Mesenchymal stem cell (in vitro differentiated cells and primary cell): ENCODE results near the gene GARRE1.
"Not testable (repeated sequence)": the region's sequence is repeated elsewhere in the genome, so short reads cannot be mapped to it uniquely, and the experiment has no call there.

ENCODE experiments used
- DNase-seq: peaks from one replicate; pipeline ENCODE4 v3.0.0-alpha.2; 2013
- H2AFZ ChIP-seq: one replicate; pipeline ENCODE4 v1.6.1; 2013; ENCODE audit warnings: low read depth, mild to moderate bottlenecking, control low read depth, inconsistent platforms, low read length, moderate library complexity
- H2AK5ac ChIP-seq: 2 replicates; pipeline ENCODE4 v1.6.1; 2013; ENCODE audit warnings: low read length, moderate library complexity, mild to moderate bottlenecking, inconsistent platforms; ENCODE audit not compliant: severe bottlenecking
- H2BK120ac ChIP-seq: one replicate; pipeline ENCODE4 v1.6.1; 2013; ENCODE audit warnings: low read depth, mild to moderate bottlenecking, inconsistent platforms, low read length, moderate library complexity
- H2BK12ac ChIP-seq, 2 experiments: one replicate each; pipeline ENCODE4 v1.6.1; 2013; ENCODE audit warnings: inconsistent platforms in 2 of 2, low read length in 2 of 2, mild to moderate bottlenecking in 2 of 2, moderate library complexity in 2 of 2, control low read depth in 1 of 2
- H2BK15ac ChIP-seq: one replicate; pipeline ENCODE4 v1.6.1; 2013; ENCODE audit warnings: mild to moderate bottlenecking, low read depth, inconsistent platforms; ENCODE audit not compliant: poor library complexity, severe bottlenecking
- H2BK5ac ChIP-seq: 2 replicates; pipeline ENCODE4 v1.6.1; 2013; ENCODE audit warnings: low read depth, mild to moderate bottlenecking, low read length, control low read depth, inconsistent platforms; ENCODE audit not compliant: poor library complexity, severe bottlenecking
- H3K14ac ChIP-seq, 2 experiments: one replicate each; pipeline ENCODE4 v1.6.1; 2013; ENCODE audit warnings: inconsistent platforms in 2 of 2, low read length in 2 of 2, control low read depth in 1 of 2, mild to moderate bottlenecking in 1 of 2, moderate library complexity in 1 of 2
- H3K18ac ChIP-seq, 2 experiments: one replicate each; pipeline ENCODE4 v1.6.1; 2013; ENCODE audit warnings: inconsistent platforms in 2 of 2, low read length in 2 of 2, control low read depth in 1 of 2, low read depth in 1 of 2, mild to moderate bottlenecking in 1 of 2
- H3K23ac ChIP-seq, 2 experiments: one replicate each; pipeline ENCODE4 v1.6.1; 2013; ENCODE audit warnings: inconsistent platforms in 2 of 2, low read length in 2 of 2, mild to moderate bottlenecking in 2 of 2, moderate library complexity in 2 of 2, control low read depth in 1 of 2
- H3K27ac ChIP-seq: 2 replicates; pipeline ENCODE4 v1.5.1; 2013; ENCODE audit warnings: mild to moderate bottlenecking, moderate library complexity, low read length, control low read depth, inconsistent platforms; ENCODE audit not compliant: poor library complexity, severe bottlenecking
- H3K27me3 ChIP-seq, 2 experiments: 2 replicates each; pipeline versions ENCODE4 v1.6.1 to v1.7.0; 2013; ENCODE audit warnings: low read length in 2 of 2, mild to moderate bottlenecking in 2 of 2, moderate library complexity in 2 of 2, control low read depth in 1 of 2, inconsistent platforms in 1 of 2; ENCODE audit not compliant: control insufficient read depth in 1 of 2, insufficient read depth in 1 of 2
- H3K36me3 ChIP-seq, 2 experiments: 2 replicates each; pipeline versions ENCODE4 v1.6.1 to v1.7.0; 2013; ENCODE audit warnings: low read length in 2 of 2, control low read depth in 1 of 2, inconsistent platforms in 1 of 2, low read depth in 1 of 2, mild to moderate bottlenecking in 1 of 2; ENCODE audit not compliant: insufficient read depth in 2 of 2, control insufficient read depth in 1 of 2
- H3K4ac ChIP-seq, 2 experiments: one replicate each; pipeline ENCODE4 v1.6.1; 2013; ENCODE audit warnings: inconsistent platforms in 2 of 2, low read length in 2 of 2, mild to moderate bottlenecking in 2 of 2, moderate library complexity in 2 of 2, control low read depth in 1 of 2, low read depth in 1 of 2
- H3K4me1 ChIP-seq: 2 replicates; pipeline ENCODE4 v1.6.1; 2013; ENCODE audit warnings: low read depth, low read length, control low read depth; ENCODE audit not compliant: control insufficient read depth, insufficient read depth
- H3K4me2 ChIP-seq: 2 replicates; pipeline ENCODE4 v1.6.1; 2013; ENCODE audit warnings: low read length, mild to moderate bottlenecking, inconsistent platforms; ENCODE audit not compliant: poor library complexity, severe bottlenecking
- H3K4me3 ChIP-seq, 2 experiments: 2 replicates each; pipeline versions ENCODE4 v1.5.1 to v1.7.0; 2013; ENCODE audit warnings: low read length in 2 of 2, mild to moderate bottlenecking in 2 of 2, control low read depth in 1 of 2, low read depth in 1 of 2; ENCODE audit not compliant: insufficient read depth in 1 of 2
- H3K79me1 ChIP-seq: replicated peaks from 2 replicates; pipeline ENCODE4 v1.6.1; 2013; ENCODE audit warnings: mild to moderate bottlenecking, control low read depth, low read length, inconsistent platforms; ENCODE audit not compliant: poor library complexity, severe bottlenecking
- H3K9ac ChIP-seq: 2 replicates; pipeline ENCODE4 v1.7.0; 2013; ENCODE audit warnings: mild to moderate bottlenecking, low read length, moderate library complexity
- H3K9me3 ChIP-seq: 2 replicates; pipeline ENCODE4 v1.7.0; 2013; ENCODE audit warnings: mild to moderate bottlenecking, low read length; ENCODE audit not compliant: control insufficient read depth
- H4K8ac ChIP-seq: one replicate; pipeline ENCODE4 v1.6.1; 2013; ENCODE audit warnings: inconsistent platforms, mild to moderate bottlenecking, low read length, moderate library complexity
- H4K91ac ChIP-seq: one replicate; pipeline ENCODE4 v1.6.1; 2013; ENCODE audit warnings: mild to moderate bottlenecking, low read length, inconsistent platforms
- WGBS: methylation state at CpG from one replicate; pipeline ENCODE4 v1.1.7; 2013; ENCODE audit warnings: mixed read lengths; 5-methylcytosine and 5-hydroxymethylcytosine counted together

Gene GARRE1

DNA sequence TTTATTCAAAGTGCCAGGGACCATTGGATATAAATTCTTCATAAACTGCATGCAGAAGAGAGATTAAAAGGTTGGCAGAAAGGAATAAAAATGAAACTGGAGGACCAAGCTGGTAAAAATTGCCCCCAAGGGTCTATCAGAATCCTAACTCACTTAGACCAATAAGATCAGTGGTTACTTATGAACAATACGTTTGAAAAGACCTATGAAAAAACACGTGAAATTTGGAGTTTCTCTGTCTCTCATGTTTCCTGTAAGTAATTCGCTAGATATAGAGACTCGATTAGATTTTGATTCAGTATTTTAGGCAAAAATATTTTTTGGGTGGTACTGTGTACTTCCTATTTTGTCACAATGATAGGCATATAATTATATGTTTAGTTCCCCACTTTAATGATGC is 22.9 kb downstream of the GARRE1 start:
- Histone ChIP-seq H2BK120ac (no peak overlapping the region), H4K8ac (no peak overlapping the region), H3K27ac (no peak overlapping the region), H3K4me1 (peaks cover 6% of the 10 kb centered on the region), H3K4me2 (no peak overlapping the region), H2BK12ac (no peak overlapping the region), H4K91ac (no peak overlapping the region), H2AFZ (no peak overlapping the region), H3K18ac (no peak overlapping the region), H2BK15ac (no peak overlapping the region), H3K9ac (no peak overlapping the region), H3K79me1 (peaks cover 18% of the 10 kb centered on the region), H3K36me3 (peaks cover 0 to 3% of the 10 kb centered on the region in 2 experiments), H2AK5ac (no peak overlapping the region), H3K14ac (no peak overlapping the region), H2BK5ac (no peak overlapping the region), H3K9me3 (no peaks in the 10 kb centered on the region), H3K27me3 (no peaks in the 10 kb centered on the region), H3K23ac (no peak overlapping the region), H3K4ac (no peak overlapping the region), H3K4me3 (no peak overlapping the region)
- 95% methylated on average over 4 of the region's 4 CpGs for WGBS
- no peak for DNase-seq

GRCh38 chr19:34278783-34279182 is 24.4 kb downstream of the GARRE1 start:
- Histone ChIP-seq H3K4me1 (peaks cover 4% of the 10 kb centered on the region), H2BK5ac (no peak overlapping the region), H4K8ac (no peak overlapping the region), H3K23ac (no peak overlapping the region), H3K36me3 (peaks cover 0 to 3% of the 10 kb centered on the region in 2 experiments), H2AFZ (no peak overlapping the region), H3K27me3 (no peaks in the 10 kb centered on the region), H2BK120ac (no peak overlapping the region), H3K14ac (no peak overlapping the region), H2BK15ac (no peak overlapping the region), H2AK5ac (no peak overlapping the region), H3K4me2 (no peak overlapping the region), H4K91ac (no peak overlapping the region), H3K4ac (no peak overlapping the region), H3K18ac (no peak overlapping the region), H2BK12ac (no peak overlapping the region), H3K9ac (no peak overlapping the region), H3K79me1 (peaks cover 12% of the 10 kb centered on the region), H3K27ac (no peak overlapping the region), H3K9me3 (no peaks in the 10 kb centered on the region), H3K4me3 (no peak overlapping the region)
- WGBS, result 100% methylated on average over 3 of the region's 4 CpGs
- no peak for DNase-seq

- H3K4me2 ChIP-seq, H3K27me3 ChIP-seq, H3K9me3 ChIP-seq, H3K18ac ChIP-seq, H2BK15ac ChIP-seq, H3K14ac ChIP-seq, H2AFZ ChIP-seq, H3K4me3 ChIP-seq, H3K4ac ChIP-seq, H2BK120ac ChIP-seq, H4K91ac ChIP-seq, H4K8ac ChIP-seq, H2BK12ac ChIP-seq, H3K36me3 ChIP-seq, H3K9ac ChIP-seq, H3K27ac ChIP-seq, H3K4me1 ChIP-seq, H2AK5ac ChIP-seq, DNase-seq, H2BK5ac ChIP-seq, H3K23ac ChIP-seq: not testable (repeated sequence)
- 100% methylated on average over 2 of the region's 2 CpGs for WGBS
- H3K79me1 ChIP-seq, result peaks cover 19% of the 10 kb centered on the region
Observed at GRCh38 chr19:34281444-34281843, 27.1 kb downstream of the GARRE1 start.

GRCh38 chr19:34282611-34283519 is 28.5 kb downstream of the GARRE1 start:
- H3K4me3 ChIP-seq, result no peak overlapping the region
- H3K79me1 ChIP-seq, result peaks cover 22% of the 10 kb centered on the region
- H2BK5ac ChIP-seq, result no peak overlapping the region
- no peak overlapping the region for H4K91ac ChIP-seq
- H2BK12ac ChIP-seq, result no peak overlapping the region
- no peak overlapping the region for H3K9ac ChIP-seq
- no peak overlapping the region for H3K23ac ChIP-seq
- no peak overlapping the region for H2BK15ac ChIP-seq
- no peak overlapping the region for H4K8ac ChIP-seq
- H2AK5ac ChIP-seq, result no peak overlapping the region
- H3K27ac ChIP-seq, result no peak overlapping the region
- no peak overlapping the region for H3K14ac ChIP-seq
- WGBS, result 69% methylated on average over 1 of the region's 2 CpGs
- H3K18ac ChIP-seq, result no peak overlapping the region
- H2AFZ ChIP-seq, result no peak overlapping the region
- H2BK120ac ChIP-seq, result no peak overlapping the region
- no peak overlapping the region for H3K4ac ChIP-seq
- no peak for DNase-seq
- no peaks in the 10 kb centered on the region for H3K27me3 ChIP-seq
- no peaks in the 10 kb centered on the region for H3K9me3 ChIP-seq
- peaks cover 0 to 3% of the 10 kb centered on the region in 2 experiments for H3K36me3 ChIP-seq
- peaks cover 1% of the 10 kb centered on the region for H3K4me1 ChIP-seq
- H3K4me2 ChIP-seq, result no peak overlapping the region
